ENCODE measurements around the gene GPHB5. TPM values are rescaled to one million over a fixed set of nuclear protein-coding genes. Genes with fewer than 3 reads are reported as not detected.
"Not testable (repeated sequence)": the region's sequence is repeated elsewhere in the genome, so short reads cannot be mapped to it uniquely, and the experiment has no call there.

The GPHB5 gene
- not detected for total RNA-seq (ENCODE audit: insufficient read depth, low replicate concordance)

GRCh38 chr14:63318835-63319234 lies at the start of gene GPHB5:
TSS of gene GPHB5 (minus strand) at chr14:63318935. CDS start at chr14:63317849, 1,086 bp downstream.
- no peak for DNase-seq (ENCODE audit: low spot score)

GRCh38 chr14:63367742-63368364 lies 49.1 kb upstream of the GPHB5 start:
- DNase-seq (ENCODE audit: low spot score): no peak

- DNase-seq (ENCODE audit: low spot score): no peak
Measured at GRCh38 chr14:63362389-63362819, 43.7 kb upstream of the GPHB5 start.

- no peak for DNase-seq (ENCODE audit: low spot score)
Measured at GRCh38 chr14:63361790-63362189, 43.1 kb upstream of the GPHB5 start.

GRCh38 chr14:63357841-63358240 lies 39.1 kb upstream of the GPHB5 start:
- no peak for DNase-seq (ENCODE audit: low spot score)

- DNase-seq (ENCODE audit: low spot score): no peak
Measured at GRCh38 chr14:63345826-63346225, 27.1 kb upstream of the GPHB5 start.

- no peak for DNase-seq (ENCODE audit: low spot score)
Measured at GRCh38 chr14:63344336-63344735, 25.6 kb upstream of the GPHB5 start.

GRCh38 chr14:63343878-63344277 lies 25.1 kb upstream of the GPHB5 start:
- peak; percentile 51 for DNase-seq (ENCODE audit: low spot score)

- DNase-seq (ENCODE audit: low spot score): no peak
Measured at GRCh38 chr14:63342371-63342770, 23.6 kb upstream of the GPHB5 start.

GRCh38 chr14:63328787-63329737 lies 10.3 kb upstream of the GPHB5 start:
- no peak for DNase-seq (ENCODE audit: low spot score)

GRCh38 chr14:63326840-63327239 lies 8.1 kb upstream of the GPHB5 start:
- no peak for DNase-seq (ENCODE audit: low spot score)

GRCh38 chr14:63322897-63323573 lies 4.3 kb upstream of the GPHB5 start:
- DNase-seq (ENCODE audit: low spot score): no peak

- no peak for DNase-seq (ENCODE audit: low spot score)
Measured at GRCh38 chr14:63322472-63322871, 3.7 kb upstream of the GPHB5 start.

- no peak for DNase-seq (ENCODE audit: low spot score)
Measured at GRCh38 chr14:63308723-63309317, 9.9 kb downstream of the GPHB5 start.

GRCh38 chr14:63304429-63304828 lies 14.3 kb downstream of the GPHB5 start:
- DNase-seq (ENCODE audit: low spot score): not testable (repeated sequence)

GRCh38 chr14:63301891-63302534 lies 16.7 kb downstream of the GPHB5 start:
- no peak for DNase-seq (ENCODE audit: low spot score)

GRCh38 chr14:63300854-63301253 lies 17.9 kb downstream of the GPHB5 start:
- DNase-seq (ENCODE audit: low spot score): no peak

- DNase-seq (ENCODE audit: low spot score): no peak
Measured at GRCh38 chr14:63299351-63300110, 19.2 kb downstream of the GPHB5 start.

- no peak for DNase-seq (ENCODE audit: low spot score)
Measured at GRCh38 chr14:63297372-63298063, 21.2 kb downstream of the GPHB5 start.

- no peak for DNase-seq (ENCODE audit: low spot score)
Measured at GRCh38 chr14:63296060-63296563, 22.6 kb downstream of the GPHB5 start.
